CD4-positive, alpha-beta T cell treated with Interleukin-12 subunit alpha and Interleukin-12 subunit beta, for 1 hour (primary cell): ENCODE measurements around the gene BANF1.
A peak's percentile ranks its signal among the peaks of the same experiment; 100 is the strongest.

Experiments used
- DNase-seq: peaks from one replicate; pipeline ENCODE4 v3.0.0-alpha.2; 2020

BANF1 gene

GRCh38 chr11:66042227-66042995 is 40.1 kb downstream of the BANF1 start:
- no peak for DNase-seq

GRCh38 chr11:66042996-66043906 is 40.9 kb downstream of the BANF1 start:
- DNase-seq = no peak

- no peak for DNase-seq
Measured at GRCh38 chr11:66044757-66045156, 42.5 kb downstream of the BANF1 start.

- DNase-seq = peak; percentile 87
Measured at GRCh38 chr11:66045177-66045639, 42.9 kb downstream of the BANF1 start.

- no peak for DNase-seq
Measured at GRCh38 chr11:66046901-66047300, 44.6 kb downstream of the BANF1 start.

GRCh38 chr11:66047541-66048365 is 45.5 kb downstream of the BANF1 start:
- DNase-seq = no peak

GRCh38 chr11:66048547-66049323 is 46.4 kb downstream of the BANF1 start, which contains the start of gene GAL3ST3:
Gene GAL3ST3 (minus strand): TSS chr11:66049161. CDS start chr11:66045415, 3,746 bp downstream.
- DNase-seq = no peak

- no peak for DNase-seq
Measured at GRCh38 chr11:66050581-66051231, 48.4 kb downstream of the BANF1 start.

- no peak for DNase-seq
Measured at GRCh38 chr11:66051371-66051765, 49.1 kb downstream of the BANF1 start.

GRCh38 chr11:66051766-66052663 is 49.7 kb downstream of the BANF1 start, which contains the start of gene SF3B2:
Gene SF3B2 (plus strand): TSS chr11:66052364. CDS start chr11:66052385, 21 bp downstream.
- DNase-seq = peak; percentile 97

- no peak for DNase-seq
Measured at GRCh38 chr11:66052664-66052982, 50.3 kb downstream of the BANF1 start.
